ENCODE measurements around the gene TMEM214.

GRCh38 chr2:27059141-27059820 lies 26.5 kb downstream of the TMEM214 start:
- TF ChIP-seq FOXM1 (IDR thresholded peaks at IDR 0.05; ENCODE audit: borderline replicate concordance) (no peak), SP1 (IDR thresholded peaks at IDR 0.05) (no peak)
